GM23248 (cell line): Measurements from ENCODE around the gene ACVR1.

Source experiments
- EZH2 ChIP-seq: fragments of 200-600 bp; sonication (generic); IDR thresholded peaks from 2 replicates; pipeline ENCODE4 v1.6.1; 2018; ENCODE audit warnings: antibody characterized with exemption, mild to moderate bottlenecking; ENCODE audit not compliant: insufficient read depth, poor library complexity, severe bottlenecking
- EZH2phosphoT487 ChIP-seq: fragments of 200-600 bp; sonication (generic); IDR thresholded peaks from 2 replicates; pipeline ENCODE4 v1.6.1; 2018; ENCODE audit warnings: antibody characterized with exemption, moderate library complexity, mild to moderate bottlenecking, low read depth; ENCODE audit not compliant: insufficient read depth

DNA sequence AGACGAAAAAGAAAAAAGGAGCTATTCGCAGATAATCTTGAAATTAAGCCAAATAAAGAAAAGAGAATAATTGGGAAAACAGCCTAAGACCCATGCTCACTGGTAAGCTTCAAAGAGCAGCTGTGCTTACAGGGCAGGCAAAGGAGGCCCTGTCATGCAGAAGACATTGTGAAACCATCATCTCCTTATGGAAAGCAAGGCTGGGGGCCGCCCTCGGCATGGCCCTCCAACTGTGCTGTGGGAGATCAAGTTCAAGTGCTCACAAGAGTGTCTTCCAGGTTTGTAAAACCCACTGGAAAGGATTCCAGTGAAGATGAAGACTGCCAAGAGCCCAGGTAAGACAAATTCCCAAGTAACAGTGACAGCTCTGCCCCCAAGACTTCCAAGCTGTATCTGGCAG lies 32.2 kb downstream of the ACVR1 start:
- no peak for TF ChIP-seq EZH2phosphoT487
- no peak for TF ChIP-seq EZH2
